HEK293T (cell line): ENCODE results near the gene SURF1.

Source experiments
- ARNT ChIP-seq: fragments of 450-650 bp; IDR thresholded peaks from 2 replicates; pipeline ENCODE4 v1.6.1; 2017; ENCODE audit warnings: mild to moderate bottlenecking
- ELF4 ChIP-seq: fragments of 450-650 bp; IDR thresholded peaks from 2 replicates; pipeline ENCODE4 v1.6.1; 2017; ENCODE audit warnings: antibody characterized with exemption
- FOXA1 ChIP-seq: fragments of 450-650 bp; IDR thresholded peaks from 2 replicates; pipeline ENCODE4 v1.6.1; 2016; ENCODE audit warnings: mild to moderate bottlenecking
- FOXM1 ChIP-seq: fragments of 450-650 bp; IDR thresholded peaks from 2 replicates; pipeline ENCODE4 v1.6.1; 2017; ENCODE audit warnings: mild to moderate bottlenecking, borderline replicate concordance
- SP1 ChIP-seq: fragments of 450-650 bp; IDR thresholded peaks from 2 replicates; pipeline ENCODE4 v1.6.1; 2017
- TF ChIP-seq, protein P1 (sequence below): fragments of 450-650 bp; IDR thresholded peaks from 2 replicates; pipeline ENCODE4 v1.6.1; 2016

- TF ChIP-seq ARNT (no peak), SP1 (no peak), FOXM1 (no peak), ELF4 (no peak), FOXA1 (no peak)
- TF ChIP-seq, protein P1, sequence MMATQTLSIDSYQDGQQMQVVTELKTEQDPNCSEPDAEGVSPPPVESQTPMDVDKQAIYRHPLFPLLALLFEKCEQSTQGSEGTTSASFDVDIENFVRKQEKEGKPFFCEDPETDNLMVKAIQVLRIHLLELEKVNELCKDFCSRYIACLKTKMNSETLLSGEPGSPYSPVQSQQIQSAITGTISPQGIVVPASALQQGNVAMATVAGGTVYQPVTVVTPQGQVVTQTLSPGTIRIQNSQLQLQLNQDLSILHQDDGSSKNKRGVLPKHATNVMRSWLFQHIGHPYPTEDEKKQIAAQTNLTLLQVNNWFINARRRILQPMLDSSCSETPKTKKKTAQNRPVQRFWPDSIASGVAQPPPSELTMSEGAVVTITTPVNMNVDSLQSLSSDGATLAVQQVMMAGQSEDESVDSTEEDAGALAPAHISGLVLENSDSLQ: no peak
Measured at GRCh38 chr9:133371261-133371711, 15.0 kb upstream of the SURF1 start.
